ENCODE measurements around the gene GPR180. TPM values are rescaled to one million over a fixed set of nuclear protein-coding genes. Genes with fewer than 3 reads are reported as not detected.

GPR180 gene
- polyA plus RNA-seq, 3 donors, result 1.0 to 1.1 (median 1.0) TPM

- Histone ChIP-seq H3K9ac (ENCODE audit: insufficient read depth, low read length, poor library complexity, severe bottlenecking) (no peak overlapping the region), H3K4me3 (replicated peaks in 1 of 3; ENCODE audit: low read depth in 2 of 3, low read length in 3 of 3) (no peak overlapping the region), H2AFZ (ENCODE audit: insufficient read depth, low read depth, low read length, poor library complexity, severe bottlenecking) (no peak overlapping the region), H3K4me1 (ENCODE audit: control insufficient read depth in 1 of 2, insufficient read depth in 2 of 2, low read length in 2 of 2) (no peaks in the 10 kb centered on the region), H3K79me2 (ENCODE audit: insufficient read depth, low read length) (no peaks in the 10 kb centered on the region), H4K20me1 (ENCODE audit: insufficient read depth, low read length) (no peaks in the 10 kb centered on the region), H3K27ac (ENCODE audit: low read depth in 1 of 2, low read length in 2 of 2) (no peak overlapping the region), H3K9me3 (replicated peaks in 1 of 2; ENCODE audit: control insufficient read depth in 1 of 2, insufficient read depth in 1 of 2, low read length in 2 of 2) (no peaks in the 10 kb centered on the region), H3K27me3 (ENCODE audit: control insufficient read depth in 2 of 2, insufficient read depth in 2 of 2, low read length in 2 of 2) (no peaks in the 10 kb centered on the region), H3K36me3 (replicated peaks in 1 of 2; ENCODE audit: control insufficient read depth in 1 of 2, insufficient read depth in 2 of 2, low read length in 2 of 2) (no peaks in the 10 kb centered on the region), H3K4me2 (replicated peaks; ENCODE audit: extremely low read depth, low read length, poor library complexity, severe bottlenecking) (no peak overlapping the region)
- Mint-ChIP-seq H3K9me3 (peaks cover 0 to 3% (median 0%) of the 10 kb centered on the region in 7 donors), H3K27me3 (ENCODE audit: low read depth in 3 of 3) (peaks cover 2 to 5% (median 2%) of the 10 kb centered on the region in 3 donors), H3K27ac (no peak overlapping the region), H3K4me1 (peaks cover 4% of the 10 kb centered on the region), H3K4me3 (no peak overlapping the region), H3K36me3 (peaks cover 2 to 8% of the 10 kb centered on the region in 2 donors)
- intact Hi-C loops (cut with micrococcal nuclease), result no loop called here
- no peak for TF ChIP-seq CTCF (IDR thresholded peaks at IDR 0.05)
- no CpG with 5 or more reads among the region's 2 CpGs for WGBS (ENCODE audit: insufficient coverage)
- DNase-seq, result no peak
Observed at GRCh38 chr13:94560116-94560515, 41.5 kb upstream of the GPR180 start.

- WGBS (ENCODE audit: insufficient coverage), result 100% methylated on average over 1 of the region's 3 CpGs
- no peaks in the 10 kb centered on the region for H3K9me3 ChIP-seq (replicated peaks in 1 of 2; ENCODE audit: control insufficient read depth in 1 of 2, insufficient read depth in 1 of 2, low read length in 2 of 2)
Observed at GRCh38 chr13:94561126-94561525, 40.5 kb upstream of the GPR180 start.

More at GRCh38 chr13:94561126-94561525, 40.5 kb upstream of the GPR180 start:
- Histone ChIP-seq H3K4me3 (replicated peaks in 1 of 3; ENCODE audit: low read depth in 2 of 3, low read length in 3 of 3) (no peak overlapping the region), H3K79me2 (ENCODE audit: insufficient read depth, low read length) (no peaks in the 10 kb centered on the region), H3K27me3 (ENCODE audit: control insufficient read depth in 2 of 2, insufficient read depth in 2 of 2, low read length in 2 of 2) (no peaks in the 10 kb centered on the region), H3K4me1 (ENCODE audit: control insufficient read depth in 1 of 2, insufficient read depth in 2 of 2, low read length in 2 of 2) (no peaks in the 10 kb centered on the region), H4K20me1 (ENCODE audit: insufficient read depth, low read length) (no peaks in the 10 kb centered on the region), H3K36me3 (replicated peaks in 1 of 2; ENCODE audit: control insufficient read depth in 1 of 2, insufficient read depth in 2 of 2, low read length in 2 of 2) (no peaks in the 10 kb centered on the region), H3K27ac (ENCODE audit: low read depth in 1 of 2, low read length in 2 of 2) (no peak overlapping the region), H3K9ac (ENCODE audit: insufficient read depth, low read length, poor library complexity, severe bottlenecking) (no peak overlapping the region), H3K4me2 (replicated peaks; ENCODE audit: extremely low read depth, low read length, poor library complexity, severe bottlenecking) (no peak overlapping the region), H2AFZ (ENCODE audit: insufficient read depth, low read depth, low read length, poor library complexity, severe bottlenecking) (no peak overlapping the region)
- peaks cover 2 to 5% (median 2%) of the 10 kb centered on the region in 3 donors for H3K27me3 Mint-ChIP-seq (ENCODE audit: low read depth in 3 of 3)
- peaks cover 0 to 3% (median 0%) of the 10 kb centered on the region in 7 donors for H3K9me3 Mint-ChIP-seq
- peaks cover 4% of the 10 kb centered on the region for H3K4me1 Mint-ChIP-seq
- DNase-seq, result no peak
- H3K36me3 Mint-ChIP-seq, result peaks cover 2 to 8% of the 10 kb centered on the region in 2 donors
- H3K4me3 Mint-ChIP-seq, result no peak overlapping the region
- TF ChIP-seq CTCF (IDR thresholded peaks at IDR 0.05), result no peak
- no peak overlapping the region for H3K27ac Mint-ChIP-seq
- intact Hi-C loops (cut with micrococcal nuclease), result no loop called here

Data from CD14-positive monocyte (primary cell).